HG03521 (cell line): Measurements from ENCODE around the gene ERC1.

Experiments
- ATAC-seq: cut with Tn5 transposase; IDR thresholded peaks from one replicate; pipeline ENCODE4 v1.9.1; 2021; ENCODE audit warnings: mild to moderate bottlenecking, moderate library complexity; ENCODE audit not compliant: unreplicated experiment

The ERC1 gene

GRCh38 chr12:1424674-1425395 lies 433.8 kb downstream of the ERC1 start:
- ATAC-seq = no peak

GRCh38 chr12:1425396-1425729 lies 434.3 kb downstream of the ERC1 start:
- no peak for ATAC-seq

GRCh38 chr12:1428671-1429070 lies 437.6 kb downstream of the ERC1 start:
- ATAC-seq = no peak

GRCh38 chr12:1429980-1430379 lies 439.0 kb downstream of the ERC1 start:
- ATAC-seq = no peak

- no peak for ATAC-seq
Observed at GRCh38 chr12:1434296-1434955, 443.4 kb downstream of the ERC1 start.

GRCh38 chr12:1435044-1435443 lies 444.0 kb downstream of the ERC1 start:
- no peak for ATAC-seq

GRCh38 chr12:1435456-1435855 lies 444.4 kb downstream of the ERC1 start:
- no peak for ATAC-seq

GRCh38 chr12:1436015-1436414 lies 445.0 kb downstream of the ERC1 start:
- no peak for ATAC-seq

GRCh38 chr12:1436981-1437380 lies 446.0 kb downstream of the ERC1 start:
- ATAC-seq = no peak

GRCh38 chr12:1439201-1439600 lies 448.2 kb downstream of the ERC1 start:
- ATAC-seq = no peak

GRCh38 chr12:1439687-1440086 lies 448.7 kb downstream of the ERC1 start:
- ATAC-seq = no peak

GRCh38 chr12:1443421-1444141 lies 452.6 kb downstream of the ERC1 start:
- no peak for ATAC-seq

GRCh38 chr12:1444142-1444516 lies 453.1 kb downstream of the ERC1 start:
- no peak for ATAC-seq

- ATAC-seq = no peak
Observed at GRCh38 chr12:1445807-1446206, 454.8 kb downstream of the ERC1 start.

GRCh38 chr12:1448336-1448735 lies 457.3 kb downstream of the ERC1 start:
- no peak for ATAC-seq

GRCh38 chr12:1453810-1454209 lies 462.8 kb downstream of the ERC1 start:
- ATAC-seq = no peak

- no peak for ATAC-seq
Observed at GRCh38 chr12:1456885-1457284, 465.9 kb downstream of the ERC1 start.

- ATAC-seq = no peak
Observed at GRCh38 chr12:1457901-1458300, 466.9 kb downstream of the ERC1 start.

GRCh38 chr12:1459339-1459738 lies 468.3 kb downstream of the ERC1 start:
- no peak for ATAC-seq

- no peak for ATAC-seq
Observed at GRCh38 chr12:1463073-1463905, 472.3 kb downstream of the ERC1 start.

- no peak for ATAC-seq
Observed at GRCh38 chr12:1464925-1465324, 473.9 kb downstream of the ERC1 start.
